Measurements from ENCODE around the gene MRPS10. TPM values are rescaled to one million over a fixed set of nuclear protein-coding genes. Genes with fewer than 3 reads are reported as not detected.
A peak's percentile ranks its signal among the peaks of the same experiment; 100 is the strongest.
"Not testable (repeated sequence)": the region's sequence is repeated elsewhere in the genome, so short reads cannot be mapped to it uniquely, and the experiment has no call there.

The MRPS10 gene
- polyA plus RNA-seq, 1 of the 3 experiments (the other 2 are of a cell fraction), result 29.8 TPM

DNA sequence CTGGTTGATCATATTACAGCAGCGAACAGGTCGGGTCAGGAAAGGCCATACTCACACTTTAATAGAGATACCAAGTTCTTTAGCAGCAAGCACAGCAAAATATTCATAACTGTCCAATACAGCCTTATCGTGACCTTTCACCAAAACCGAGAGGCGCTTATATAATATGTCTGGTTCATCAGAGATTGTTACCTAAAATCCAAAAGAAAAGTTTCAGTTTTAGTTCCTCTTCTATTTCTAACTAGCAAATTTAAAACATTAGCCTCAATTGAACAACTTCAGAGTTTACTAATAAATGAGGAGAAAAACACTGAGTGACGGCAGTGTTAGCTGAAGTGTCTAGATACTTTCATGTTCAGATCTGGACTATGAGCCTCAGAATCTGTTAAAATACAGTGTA is 5.9 kb downstream of the MRPS10 start (continued):
- no peak for TF ChIP-seq MXI1 (IDR thresholded peaks at IDR 0.05; ENCODE audit: low read depth, low read length)

DNA sequence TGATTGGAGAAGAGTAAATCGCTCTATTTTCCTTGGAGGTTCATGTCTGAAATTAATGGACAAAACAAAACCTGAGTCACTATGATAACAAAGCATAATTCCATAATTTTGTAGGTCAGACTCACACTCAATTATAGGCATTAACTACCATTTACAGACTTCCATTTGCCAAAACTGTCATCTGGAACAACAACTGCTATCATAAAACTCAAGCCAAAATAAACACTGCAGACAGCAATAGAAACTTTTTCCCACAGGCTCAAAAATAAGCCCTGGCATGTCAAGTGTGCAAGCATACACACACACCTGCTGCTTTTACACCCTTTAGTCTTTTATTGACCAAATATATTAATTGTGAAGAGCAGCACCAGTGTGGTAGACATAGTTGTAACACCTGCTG is 7.1 kb downstream of the MRPS10 start:
- peak overlapping the region; percentile 56 to 82; a peak in 3 of 4 replicates for H3K27ac ChIP-seq (ENCODE audit: low read depth in 2 of 2, low read length in 1 of 2)
- no peaks in the 10 kb centered on the region for H4K20me1 ChIP-seq (ENCODE audit: insufficient read depth)
- CTCF ChIA-PET, result interaction anchor here (1.2 kb wide), 1 partner anchor 91 kb away, joined by 3 read pairs; no protein-coding TSS in a partner anchor
- H3K36me3 ChIP-seq (replicated peaks in 1 of 2; ENCODE audit: control insufficient read depth in 1 of 2, insufficient read depth in 2 of 2, low read length in 1 of 2), result peaks cover 48 to 76% of the 10 kb centered on the region in 2 experiments
- H3F3A ChIP-seq (replicated peaks; ENCODE audit: insufficient read depth), result peaks cover 14% of the 10 kb centered on the region
- WGBS (ENCODE audit: low lambda C conversion rate), result 42% methylated on average over 1 of the region's 1 CpG
- H2AFZ ChIP-seq (ENCODE audit: low read depth), result no peak overlapping the region
- POLR2A ChIA-PET, result no interaction called here
- no peaks in the 10 kb centered on the region for H3K9me2 ChIP-seq
- no peak for DNase-seq
- H3K27me3 ChIP-seq (ENCODE audit: insufficient read depth), result no peaks in the 10 kb centered on the region
- peaks cover 4 to 6% of the 10 kb centered on the region in 2 experiments; a peak in 2 of 4 replicates for H3K4me1 ChIP-seq (ENCODE audit: control insufficient read depth in 1 of 2, insufficient read depth in 2 of 2, low read depth in 1 of 2, low read length in 1 of 2)
- H3K4me2 ChIP-seq, result 0 out of 2 replicates have a peak overlapping the region, but pooled peaks have one; percentile 17
- TF ChIP-seq RXRA (IDR thresholded peaks at IDR 0.05; ENCODE audit: borderline replicate concordance, low read depth) (no peak), EP300 (IDR thresholded peaks at IDR 0.05; ENCODE audit: borderline replicate concordance in 1 of 2, low read depth in 1 of 2, low read length in 1 of 2) (no peak), RAD21 (IDR thresholded peaks at IDR 0.05; ENCODE audit: low read length) (no peak), NFIC (IDR thresholded peaks at IDR 0.05; ENCODE audit: borderline replicate concordance) (peak; percentile 50; the same call in 1 of the 2 replicates), EZH2phosphoT487 (IDR thresholded peaks at IDR 0.05; ENCODE audit: borderline replicate concordance, low read depth) (no peak)
- peak overlapping the region; percentile 6; the same call in 1 of the 2 replicates for H3K9ac ChIP-seq
- peaks cover 25% of the 10 kb centered on the region for H3K79me2 ChIP-seq (ENCODE audit: insufficient read depth)
- no peaks in the 10 kb centered on the region for H3K9me3 ChIP-seq
- no peak overlapping the region for H3K4me3 ChIP-seq (ENCODE audit: low read depth in 2 of 2, low read length in 1 of 2)

DNA sequence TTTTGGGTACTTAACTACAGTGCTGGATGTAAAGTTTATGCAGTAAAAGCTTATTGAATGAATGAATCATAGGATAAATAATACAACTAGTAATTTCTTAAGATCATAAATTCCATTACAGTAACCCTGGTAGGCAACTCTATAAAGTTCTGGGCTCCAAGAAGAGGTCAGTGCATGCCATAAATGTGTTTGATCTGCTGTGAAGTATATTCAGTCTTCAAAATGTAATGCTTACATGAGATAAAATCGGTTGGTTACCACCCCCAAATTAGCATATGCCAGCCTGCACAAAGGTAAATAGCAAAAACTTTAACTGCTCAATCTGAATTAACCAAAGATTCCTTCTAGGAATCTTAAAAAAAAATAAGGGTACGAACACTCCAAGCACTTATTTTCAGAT is 10.1 kb downstream of the MRPS10 start:
- H3K27ac ChIP-seq (ENCODE audit: low read depth in 2 of 2, low read length in 1 of 2); H3K79me2 ChIP-seq (ENCODE audit: insufficient read depth); H2AFZ ChIP-seq (ENCODE audit: low read depth); DNase-seq; H3K9me2 ChIP-seq; H3K9me3 ChIP-seq; H3K9ac ChIP-seq; POLR2A ChIA-PET; H3K4me2 ChIP-seq; H4K20me1 ChIP-seq (ENCODE audit: insufficient read depth); H3K27me3 ChIP-seq (ENCODE audit: insufficient read depth); H3K4me1 ChIP-seq (ENCODE audit: control insufficient read depth in 1 of 2, insufficient read depth in 2 of 2, low read depth in 1 of 2, low read length in 1 of 2); H3K4me3 ChIP-seq (ENCODE audit: low read depth in 2 of 2, low read length in 1 of 2): not testable (repeated sequence)
- H3K36me3 ChIP-seq (replicated peaks in 1 of 2; ENCODE audit: control insufficient read depth in 1 of 2, insufficient read depth in 2 of 2, low read length in 1 of 2), result peaks cover 37 to 65% of the 10 kb centered on the region in 2 experiments
- WGBS (ENCODE audit: low lambda C conversion rate), result 54% methylated on average over 2 of the region's 2 CpGs
- CTCF ChIA-PET, result interaction anchor here (0.8 kb wide), 1 partner anchor 340 kb away, joined by 3 read pairs; no protein-coding TSS in a partner anchor
- H3F3A ChIP-seq (replicated peaks; ENCODE audit: insufficient read depth), result peaks cover 34% of the 10 kb centered on the region

DNA sequence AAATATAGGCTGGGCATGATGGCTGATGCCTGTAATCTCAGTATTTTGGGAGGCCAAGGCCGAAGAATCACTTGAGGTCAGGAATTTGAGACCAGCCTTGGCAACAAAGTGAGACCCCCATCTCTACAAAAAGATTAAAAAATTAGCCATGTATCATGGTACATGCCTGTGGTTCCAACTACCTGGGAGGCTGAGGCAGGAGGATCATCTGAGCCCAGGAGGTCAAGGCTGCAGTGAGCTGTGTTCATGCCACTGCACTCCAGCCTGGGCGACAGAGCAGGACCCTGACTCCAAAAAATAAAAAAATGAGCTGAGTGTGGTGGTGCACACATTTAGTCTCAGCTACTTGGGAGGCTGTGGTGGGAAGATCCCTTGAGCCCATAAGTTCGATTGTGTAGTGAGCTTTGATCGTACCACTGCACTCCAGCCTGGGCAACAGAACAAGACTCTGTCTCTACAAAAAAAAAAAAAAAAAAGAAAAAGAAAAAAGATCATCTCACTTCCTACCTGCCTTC is 12.8 kb downstream of the MRPS10 start:
- WGBS (ENCODE audit: low lambda C conversion rate), result 88% methylated on average over 4 of the region's 4 CpGs
- Histone ChIP-seq H3F3A (replicated peaks; ENCODE audit: insufficient read depth) (peaks cover 46% of the 10 kb centered on the region), H3K4me3 (ENCODE audit: low read depth in 2 of 2, low read length in 1 of 2) (no peak overlapping the region), H3K27ac (ENCODE audit: low read depth in 2 of 2, low read length in 1 of 2) (peak overlapping the region in 1 of 2 experiments; percentile 77; a peak in 2 of 4 replicates), H3K4me2 (no peak overlapping the region), H3K9me2 (no peaks in the 10 kb centered on the region), H3K79me2 (ENCODE audit: insufficient read depth) (no peaks in the 10 kb centered on the region), H3K4me1 (ENCODE audit: control insufficient read depth in 1 of 2, insufficient read depth in 2 of 2, low read depth in 1 of 2, low read length in 1 of 2) (peaks cover 0 to 19% of the 10 kb centered on the region in 2 experiments), H3K27me3 (ENCODE audit: insufficient read depth) (no peaks in the 10 kb centered on the region), H3K9me3 (no peaks in the 10 kb centered on the region), H4K20me1 (ENCODE audit: insufficient read depth) (no peaks in the 10 kb centered on the region; the same call in 1 of the 2 replicates), H2AFZ (ENCODE audit: low read depth) (no peak overlapping the region), H3K36me3 (replicated peaks in 1 of 2; ENCODE audit: control insufficient read depth in 1 of 2, insufficient read depth in 2 of 2, low read length in 1 of 2) (peaks cover 19 to 48% of the 10 kb centered on the region in 2 experiments), H3K9ac (peak overlapping the region; percentile 30; the same call in 1 of the 2 replicates)
- POLR2A ChIA-PET, result interaction anchor here (0.6 kb wide), 1 partner anchor 127 kb away, joined by 3 read pairs; no protein-coding TSS in a partner anchor
- CTCF ChIA-PET, result interaction anchor here (5.2 kb wide), 1 partner anchor 10 kb away, joined by 29 read pairs; no protein-coding TSS in a partner anchor
- DNase-seq, result no peak
- TF ChIP-seq RFX5 (IDR thresholded peaks at IDR 0.05; ENCODE audit: low read length) (no peak), TEAD4 (IDR thresholded peaks at IDR 0.05; ENCODE audit: borderline replicate concordance, insufficient read depth) (no peak)
- TF ChIP-seq, protein P1, sequence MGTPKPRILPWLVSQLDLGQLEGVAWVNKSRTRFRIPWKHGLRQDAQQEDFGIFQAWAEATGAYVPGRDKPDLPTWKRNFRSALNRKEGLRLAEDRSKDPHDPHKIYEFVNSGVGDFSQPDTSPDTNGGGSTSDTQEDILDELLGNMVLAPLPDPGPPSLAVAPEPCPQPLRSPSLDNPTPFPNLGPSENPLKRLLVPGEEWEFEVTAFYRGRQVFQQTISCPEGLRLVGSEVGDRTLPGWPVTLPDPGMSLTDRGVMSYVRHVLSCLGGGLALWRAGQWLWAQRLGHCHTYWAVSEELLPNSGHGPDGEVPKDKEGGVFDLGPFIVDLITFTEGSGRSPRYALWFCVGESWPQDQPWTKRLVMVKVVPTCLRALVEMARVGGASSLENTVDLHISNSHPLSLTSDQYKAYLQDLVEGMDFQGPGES (IDR thresholded peaks at IDR 0.05; ENCODE audit: low read depth, low read length), result no peak
- TF ChIP-seq, protein P2, sequence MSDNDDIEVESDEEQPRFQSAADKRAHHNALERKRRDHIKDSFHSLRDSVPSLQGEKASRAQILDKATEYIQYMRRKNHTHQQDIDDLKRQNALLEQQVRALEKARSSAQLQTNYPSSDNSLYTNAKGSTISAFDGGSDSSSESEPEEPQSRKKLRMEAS (IDR thresholded peaks at IDR 0.05; ENCODE audit: low read depth), result no peak
- TF ChIP-seq, protein P3, sequence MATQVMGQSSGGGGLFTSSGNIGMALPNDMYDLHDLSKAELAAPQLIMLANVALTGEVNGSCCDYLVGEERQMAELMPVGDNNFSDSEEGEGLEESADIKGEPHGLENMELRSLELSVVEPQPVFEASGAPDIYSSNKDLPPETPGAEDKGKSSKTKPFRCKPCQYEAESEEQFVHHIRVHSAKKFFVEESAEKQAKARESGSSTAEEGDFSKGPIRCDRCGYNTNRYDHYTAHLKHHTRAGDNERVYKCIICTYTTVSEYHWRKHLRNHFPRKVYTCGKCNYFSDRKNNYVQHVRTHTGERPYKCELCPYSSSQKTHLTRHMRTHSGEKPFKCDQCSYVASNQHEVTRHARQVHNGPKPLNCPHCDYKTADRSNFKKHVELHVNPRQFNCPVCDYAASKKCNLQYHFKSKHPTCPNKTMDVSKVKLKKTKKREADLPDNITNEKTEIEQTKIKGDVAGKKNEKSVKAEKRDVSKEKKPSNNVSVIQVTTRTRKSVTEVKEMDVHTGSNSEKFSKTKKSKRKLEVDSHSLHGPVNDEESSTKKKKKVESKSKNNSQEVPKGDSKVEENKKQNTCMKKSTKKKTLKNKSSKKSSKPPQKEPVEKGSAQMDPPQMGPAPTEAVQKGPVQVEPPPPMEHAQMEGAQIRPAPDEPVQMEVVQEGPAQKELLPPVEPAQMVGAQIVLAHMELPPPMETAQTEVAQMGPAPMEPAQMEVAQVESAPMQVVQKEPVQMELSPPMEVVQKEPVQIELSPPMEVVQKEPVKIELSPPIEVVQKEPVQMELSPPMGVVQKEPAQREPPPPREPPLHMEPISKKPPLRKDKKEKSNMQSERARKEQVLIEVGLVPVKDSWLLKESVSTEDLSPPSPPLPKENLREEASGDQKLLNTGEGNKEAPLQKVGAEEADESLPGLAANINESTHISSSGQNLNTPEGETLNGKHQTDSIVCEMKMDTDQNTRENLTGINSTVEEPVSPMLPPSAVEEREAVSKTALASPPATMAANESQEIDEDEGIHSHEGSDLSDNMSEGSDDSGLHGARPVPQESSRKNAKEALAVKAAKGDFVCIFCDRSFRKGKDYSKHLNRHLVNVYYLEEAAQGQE (IDR thresholded peaks at IDR 0.05; ENCODE audit: low read depth, low read length), result no peak

Data from SK-N-SH (cell line).